Activated B cell treated with CpG ODN at 0.5 μM for 24 hours (primary cell): ENCODE results near the gene CD300LF. TPM values are rescaled to one million over a fixed set of nuclear protein-coding genes. Genes with fewer than 3 reads are reported as not detected.

Experiments
- ATAC-seq: fragments of 200-7000 bp; cut with Tn5 transposase; one replicate; pipeline ENCODE4 v1.10.0; 2021; ENCODE audit warnings: low read depth, mild to moderate bottlenecking, moderate library complexity
- CTCF ChIA-PET: fragments of 350-600 bp; sonication (Branson Sonifier 250); formaldehyde crosslinking; loops from one replicate; lab custom pipeline; 2021; ENCODE audit warnings: antibody characterized with exemption; lab: Charles Lee
- POLR2A ChIA-PET: fragments of 350-600 bp; sonication (Branson Sonifier 250); formaldehyde crosslinking; loops from one replicate; lab custom pipeline; 2021; ENCODE audit warnings: antibody characterized with exemption; lab: Charles Lee
- DNase-seq: peaks from one replicate; pipeline ENCODE4 v3.0.0; 2022
- H3K27ac Mint-ChIP-seq: one replicate; pipeline ENCODE4 v1.8.0; 2020; ENCODE audit warnings: mixed read lengths
- H3K27me3 Mint-ChIP-seq: one replicate; pipeline ENCODE4 v1.8.0; 2021; ENCODE audit warnings: mixed read lengths
- H3K36me3 Mint-ChIP-seq: one replicate; pipeline ENCODE4 v1.8.0; 2021; ENCODE audit warnings: low read depth, mixed read lengths
- H3K4me1 Mint-ChIP-seq: one replicate; pipeline ENCODE4 v1.8.0; 2021; ENCODE audit warnings: mixed read lengths
- H3K4me3 Mint-ChIP-seq: one replicate; pipeline ENCODE4 v1.8.0; 2020; ENCODE audit warnings: mild to moderate bottlenecking, mixed read lengths
- H3K9me3 Mint-ChIP-seq: one replicate; pipeline ENCODE4 v1.8.0; 2020; ENCODE audit warnings: mixed read lengths
- intact Hi-C: fragments of 100-400 bp; cut with micrococcal nuclease; formaldehyde crosslinking; loops from one replicate; pipeline ENCODE4 v1.15.1; 2024
- total RNA-seq: library from RNA; stranded (reverse); gene quantifications from 2 replicates; pipeline ENCODE4 v1.2.3, GENCODE V29; 2022
- TF ChIP-seq, protein P1 (sequence below): fragments of 200-600 bp; IDR thresholded peaks from one replicate; pipeline ENCODE4 v1.8.0; 2022; ENCODE audit warnings: antibody characterized with exemption, mild to moderate bottlenecking

The CD300LF gene
- total RNA-seq, 1 donor from 2014 or later, result 0.33 TPM

DNA sequence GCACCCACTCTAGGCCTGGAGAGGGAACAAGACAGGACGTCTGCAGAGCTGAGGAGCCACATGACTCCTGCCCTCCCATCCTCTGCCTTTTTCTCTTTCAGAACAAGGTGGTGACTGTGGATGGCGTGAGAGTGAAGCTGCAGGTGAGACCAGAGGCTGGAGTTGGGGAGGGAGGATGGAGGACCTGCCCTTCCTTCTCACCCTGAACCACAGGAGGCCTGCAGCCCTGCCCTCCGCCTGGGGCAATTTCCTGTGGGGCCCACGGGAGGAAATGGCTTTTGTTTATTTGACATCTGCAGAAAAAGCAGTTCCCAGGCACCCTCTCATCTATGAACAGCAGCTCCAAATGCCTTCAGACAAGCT is 29.4 kb upstream of the CD300LF start:
- ChIA-PET CTCF (interaction anchor here (0.6 to 2.5 kb wide), 5 partner anchors 17 to 123 kb away, joined by 3 to 25 read pairs (median 8); no protein-coding TSS in a partner anchor), POLR2A (interaction anchor here (0.6 to 1.8 kb wide), 5 partner anchors 28 to 511 kb away, joined by 4 to 10 read pairs (median 4); partner anchors contain the start of gene FDXR)
- peak; percentile 35 for ATAC-seq
- H3K27ac Mint-ChIP-seq, result peak overlapping the region; percentile 73
- intact Hi-C loops, result no loop called here
- TF ChIP-seq, protein P1, sequence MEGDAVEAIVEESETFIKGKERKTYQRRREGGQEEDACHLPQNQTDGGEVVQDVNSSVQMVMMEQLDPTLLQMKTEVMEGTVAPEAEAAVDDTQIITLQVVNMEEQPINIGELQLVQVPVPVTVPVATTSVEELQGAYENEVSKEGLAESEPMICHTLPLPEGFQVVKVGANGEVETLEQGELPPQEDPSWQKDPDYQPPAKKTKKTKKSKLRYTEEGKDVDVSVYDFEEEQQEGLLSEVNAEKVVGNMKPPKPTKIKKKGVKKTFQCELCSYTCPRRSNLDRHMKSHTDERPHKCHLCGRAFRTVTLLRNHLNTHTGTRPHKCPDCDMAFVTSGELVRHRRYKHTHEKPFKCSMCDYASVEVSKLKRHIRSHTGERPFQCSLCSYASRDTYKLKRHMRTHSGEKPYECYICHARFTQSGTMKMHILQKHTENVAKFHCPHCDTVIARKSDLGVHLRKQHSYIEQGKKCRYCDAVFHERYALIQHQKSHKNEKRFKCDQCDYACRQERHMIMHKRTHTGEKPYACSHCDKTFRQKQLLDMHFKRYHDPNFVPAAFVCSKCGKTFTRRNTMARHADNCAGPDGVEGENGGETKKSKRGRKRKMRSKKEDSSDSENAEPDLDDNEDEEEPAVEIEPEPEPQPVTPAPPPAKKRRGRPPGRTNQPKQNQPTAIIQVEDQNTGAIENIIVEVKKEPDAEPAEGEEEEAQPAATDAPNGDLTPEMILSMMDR, result no peak
- no peak for DNase-seq
- no peaks in the 10 kb centered on the region for H3K9me3 Mint-ChIP-seq
- no peaks in the 10 kb centered on the region for H3K27me3 Mint-ChIP-seq
- peak overlapping the region; percentile 42 for H3K4me3 Mint-ChIP-seq
- H3K36me3 Mint-ChIP-seq, result no peaks in the 10 kb centered on the region
- peaks cover 80% of the 10 kb centered on the region for H3K4me1 Mint-ChIP-seq

DNA sequence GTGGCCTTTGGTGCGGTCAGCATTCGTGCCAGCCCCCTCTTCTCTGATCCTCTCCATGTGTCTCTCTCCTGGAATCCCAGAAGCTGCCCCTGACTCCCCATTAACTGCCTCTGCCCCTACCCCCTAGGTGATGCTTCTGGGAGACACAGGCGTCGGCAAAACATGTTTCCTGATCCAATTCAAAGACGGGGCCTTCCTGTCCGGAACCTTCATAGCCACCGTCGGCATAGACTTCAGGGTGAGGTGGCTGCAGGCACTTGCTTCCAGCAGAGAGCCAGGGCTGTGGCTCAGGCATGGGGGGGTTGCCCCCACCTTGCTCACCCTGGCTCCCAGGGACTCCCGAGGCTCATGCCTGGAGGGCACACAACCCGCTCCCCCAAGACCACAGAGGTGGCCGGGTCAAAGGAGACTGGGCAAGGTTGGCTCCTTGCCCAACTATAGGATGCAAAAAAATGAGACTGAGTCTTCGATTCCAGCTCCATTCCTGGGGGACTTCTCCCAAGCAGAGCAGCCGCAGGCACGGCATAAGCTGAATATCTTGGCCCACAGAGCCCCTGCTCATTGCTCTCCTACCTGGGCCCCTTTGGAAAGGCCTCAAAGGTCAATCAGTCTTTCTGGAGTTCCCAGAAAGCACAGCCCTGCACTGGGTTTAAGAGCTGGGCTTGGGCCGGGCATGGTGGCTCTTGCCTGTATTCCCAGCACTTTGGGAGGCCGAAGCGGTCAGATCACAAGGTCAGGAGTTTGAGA is 28.1 kb upstream of the CD300LF start:
- ATAC-seq, result no peak
- Mint-ChIP-seq H3K36me3 (no peaks in the 10 kb centered on the region), H3K4me3 (no peak overlapping the region), H3K27ac (peak overlapping the region; percentile 73), H3K4me1 (peaks cover 81% of the 10 kb centered on the region), H3K9me3 (no peaks in the 10 kb centered on the region), H3K27me3 (no peaks in the 10 kb centered on the region)
- POLR2A ChIA-PET, result interaction anchor here (0.6 to 1.8 kb wide), 6 partner anchors 9 to 1509 kb away, joined by 3 to 10 read pairs (median 4); partner anchors contain the start of genes FDXR and NAT9
- TF ChIP-seq, protein P1, result no peak
- CTCF ChIA-PET, result interaction anchor here (1.8 to 6.5 kb wide), 5 partner anchors 19 to 125 kb away, joined by 7 to 187 read pairs (median 12); no protein-coding TSS in a partner anchor
- DNase-seq, result no peak
- intact Hi-C loops, result no loop called here

DNA sequence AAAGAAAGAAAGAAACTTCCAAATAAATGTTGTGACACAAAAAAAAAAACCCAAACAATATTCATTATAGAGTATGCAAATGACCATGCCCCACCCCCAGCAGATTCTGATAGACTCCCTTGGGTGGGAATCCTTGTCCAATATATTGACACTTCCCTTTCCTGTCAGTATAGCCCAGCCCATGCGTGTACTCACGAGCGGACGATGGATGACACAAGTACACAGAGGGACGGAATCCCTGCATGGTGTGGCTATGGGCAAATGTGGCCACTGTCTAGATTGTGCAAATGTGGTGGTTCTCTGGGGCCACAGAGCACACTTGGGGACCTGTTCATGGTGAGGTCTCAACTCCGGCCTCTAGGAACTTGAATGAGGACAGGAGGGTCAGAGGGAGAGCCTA is 27.4 kb upstream of the CD300LF start:
- ATAC-seq, result no peak
- Mint-ChIP-seq H3K4me3 (no peak overlapping the region), H3K4me1 (peaks cover 81% of the 10 kb centered on the region), H3K36me3 (no peaks in the 10 kb centered on the region), H3K27ac (peak overlapping the region; percentile 59), H3K9me3 (no peaks in the 10 kb centered on the region), H3K27me3 (no peaks in the 10 kb centered on the region)
- intact Hi-C loops, result no loop called here
- TF ChIP-seq, protein P1, result no peak
- DNase-seq, result no peak
- ChIA-PET POLR2A (interaction anchor here (1.2 kb wide), 1 partner anchor 76 kb away, joined by 3 read pairs; no protein-coding TSS in a partner anchor), CTCF (interaction anchor here (6.5 kb wide), 1 partner anchor 83 kb away, joined by 187 read pairs; no protein-coding TSS in a partner anchor)

DNA sequence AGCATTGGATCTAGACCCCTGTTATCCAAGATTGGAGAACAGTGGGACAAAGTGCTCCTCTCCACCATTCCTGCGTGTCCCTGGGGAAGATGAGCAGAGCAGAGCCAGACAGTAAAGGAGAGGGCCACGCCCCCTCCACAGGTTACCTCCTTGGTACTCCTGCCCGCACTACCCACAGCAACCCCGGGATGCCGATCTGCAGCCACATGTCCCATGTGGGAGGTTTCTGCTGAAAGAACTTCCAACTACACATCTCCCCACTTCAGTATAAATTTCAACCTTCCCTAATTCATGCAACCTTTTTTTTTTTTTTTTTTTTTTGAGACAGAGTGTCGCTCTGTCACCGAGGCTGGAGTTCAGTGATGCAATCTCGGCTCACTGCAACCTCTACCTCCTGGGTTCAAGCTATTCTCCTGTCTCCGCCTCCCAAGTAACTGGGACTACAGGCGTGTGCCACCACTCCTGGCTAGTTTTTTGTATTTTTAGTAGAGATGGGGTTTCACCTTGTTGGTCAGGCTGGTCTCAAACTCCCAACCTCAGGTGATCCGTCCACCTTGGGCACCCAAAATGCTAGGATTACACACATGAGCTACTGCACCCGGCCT is 26.6 kb upstream of the CD300LF start:
- Mint-ChIP-seq H3K4me1 (peaks cover 75% of the 10 kb centered on the region), H3K9me3 (no peaks in the 10 kb centered on the region), H3K36me3 (no peaks in the 10 kb centered on the region), H3K4me3 (peak overlapping the region; percentile 58), H3K27ac (peak overlapping the region; percentile 88), H3K27me3 (no peaks in the 10 kb centered on the region)
- DNase-seq (no peak), ATAC-seq (no peak)
- POLR2A ChIA-PET, result interaction anchor here (1.2 to 4.7 kb wide), 3 partner anchors 9 to 82 kb away, joined by 3 to 76 read pairs (median 34); partner anchors contain the start of gene NHERF1
- TF ChIP-seq, protein P1, result no peak
- CTCF ChIA-PET, result interaction anchor here (0.9 to 6.5 kb wide), 4 partner anchors 11 to 360 kb away, joined by 4 to 187 read pairs (median 14); no protein-coding TSS in a partner anchor
- intact Hi-C loops, result loop anchor here (10.0 kb wide), 1 partner anchor 305 kb away; the partner anchor contains the start of gene GPRC5C
